Measurements from ENCODE around the gene ZRANB3. TPM values are rescaled to one million over a fixed set of nuclear protein-coding genes. Genes with fewer than 3 reads are reported as not detected.
"Not testable (repeated sequence)": the region's sequence is repeated elsewhere in the genome, so short reads cannot be mapped to it uniquely, and the experiment has no call there.

The ZRANB3 gene
- total RNA-seq, 1 donor from 2014 or later = 4.5 TPM

DNA sequence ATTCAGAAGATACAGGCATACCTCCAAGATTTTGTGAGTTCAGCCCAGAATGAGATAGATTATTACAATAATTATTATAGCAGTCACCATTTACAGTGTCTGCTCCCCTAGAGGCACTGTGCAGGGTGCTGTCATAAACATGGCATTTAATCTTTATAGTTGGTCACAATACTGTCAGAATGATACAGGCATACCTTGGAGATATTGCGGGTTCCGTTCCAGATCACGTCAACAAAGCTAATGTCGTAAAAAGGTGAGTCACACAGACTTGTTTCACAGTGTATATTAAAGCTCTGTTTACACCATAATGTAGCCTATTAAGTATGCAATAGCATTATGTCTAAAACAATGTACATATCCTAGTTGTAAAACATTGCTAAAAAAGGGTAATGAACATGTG, 45.6 kb downstream of the ZRANB3 start:
- ATAC-seq = no peak

- no peak for ATAC-seq
These were observed 55.9 kb downstream of the ZRANB3 start for GRCh38 chr2:135475128-135475527.

DNA sequence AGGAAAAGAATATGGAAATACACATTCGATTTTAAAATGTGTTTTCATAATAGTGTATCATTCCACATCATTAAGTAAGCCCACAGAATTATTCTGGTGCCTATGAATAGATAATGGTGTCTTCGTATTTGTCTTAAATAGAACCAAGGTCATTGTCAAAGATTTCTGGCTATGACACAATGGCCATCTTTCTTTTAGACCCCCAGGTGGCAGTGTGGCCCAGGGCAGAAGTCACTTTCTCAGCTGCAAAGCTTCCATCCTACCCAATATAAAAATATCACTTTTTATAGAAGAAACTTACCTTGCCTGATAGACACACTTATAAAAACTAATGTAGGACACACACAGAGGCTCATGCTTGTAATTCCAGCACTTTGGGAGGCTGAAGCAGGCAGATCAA, 57.5 kb downstream of the ZRANB3 start:
- ATAC-seq = no peak

DNA sequence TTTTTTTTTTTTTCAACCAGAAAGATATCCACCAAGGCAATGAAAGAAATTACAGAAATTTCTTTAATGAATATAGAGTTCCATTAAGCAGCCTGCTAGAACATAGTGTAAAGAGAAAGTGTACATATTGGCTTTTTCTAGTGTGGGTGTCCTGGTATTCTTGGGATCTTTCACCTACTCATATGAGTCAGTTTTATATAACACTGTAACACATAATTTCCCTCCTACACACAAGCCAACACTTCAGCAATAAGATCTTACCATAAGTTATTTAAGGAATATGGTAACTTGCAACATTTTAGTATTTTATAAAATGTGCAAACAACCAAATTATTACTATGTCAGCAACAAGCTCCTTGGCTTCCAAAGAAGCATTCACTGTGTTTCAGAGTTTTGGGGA, 59.9 kb downstream of the ZRANB3 start:
- ATAC-seq = no peak

- no peak for ATAC-seq
These were observed 73.7 kb downstream of the ZRANB3 start for GRCh38 chr2:135457279-135457678.

DNA sequence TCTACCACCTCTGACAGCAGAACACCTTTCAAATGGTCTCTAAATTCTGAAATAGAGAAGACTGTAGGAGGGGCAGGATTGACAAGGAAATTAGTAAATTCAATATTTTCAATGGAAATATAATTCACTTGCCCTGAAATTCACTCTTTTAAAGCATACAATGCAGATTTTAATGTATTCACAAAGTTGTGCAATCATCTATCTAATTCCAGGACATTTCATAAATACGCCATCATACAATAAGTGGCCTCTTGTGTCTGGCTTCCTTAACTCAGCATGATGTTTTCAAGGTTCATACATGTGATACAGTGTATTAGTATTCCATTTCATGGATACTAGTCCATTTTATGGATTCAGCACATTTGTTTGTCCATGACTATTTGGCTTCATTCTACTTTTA, 74.2 kb downstream of the ZRANB3 start:
- ATAC-seq = no peak

- no peak for ATAC-seq
These were observed 74.6 kb downstream of the ZRANB3 start for GRCh38 chr2:135456431-135456830.

- ATAC-seq = no peak
These were observed 76.4 kb downstream of the ZRANB3 start for GRCh38 chr2:135454608-135455007.

DNA sequence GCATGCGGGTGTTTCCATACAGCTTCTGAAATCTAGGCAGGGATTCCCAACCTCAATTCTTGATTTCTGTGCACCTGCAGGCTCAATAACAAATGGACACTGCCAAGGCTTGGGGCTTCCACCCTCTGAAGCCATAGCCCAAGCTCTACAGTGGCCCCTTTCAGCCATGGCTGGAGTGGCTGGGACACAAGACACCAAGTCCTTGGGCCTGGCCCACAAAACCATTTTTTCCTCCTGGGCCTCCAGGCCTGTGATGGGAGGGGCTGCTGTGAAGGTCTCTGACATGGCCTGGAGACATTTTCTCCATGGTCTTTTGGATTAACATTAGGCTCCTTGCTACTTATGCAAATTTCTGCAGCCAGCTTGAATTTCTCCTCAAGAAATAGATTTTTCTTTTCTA, 78.0 kb downstream of the ZRANB3 start:
- ATAC-seq = not testable (repeated sequence)

- no peak for ATAC-seq
These were observed 79.1 kb downstream of the ZRANB3 start for GRCh38 chr2:135451966-135452365.

DNA sequence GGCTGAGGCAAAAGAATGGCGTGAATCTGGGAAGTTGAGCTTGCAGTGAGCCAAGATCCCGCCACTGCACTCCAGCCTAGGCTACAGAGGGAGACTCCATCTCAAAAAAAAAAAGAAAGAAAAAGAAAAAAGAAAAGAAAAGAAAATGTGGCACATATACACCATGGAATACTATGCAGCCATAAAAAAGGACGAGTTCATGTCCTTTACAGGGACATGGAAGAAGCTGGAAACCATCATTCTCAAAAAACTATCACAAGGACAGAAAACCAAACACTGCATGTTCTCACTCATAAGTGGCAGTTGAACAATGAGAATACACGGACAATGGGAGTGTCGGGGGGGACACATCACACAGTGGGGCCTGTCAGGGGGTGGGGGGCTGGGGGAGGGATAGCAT, 88.0 kb downstream of the ZRANB3 start:
- not testable (repeated sequence) for ATAC-seq

DNA sequence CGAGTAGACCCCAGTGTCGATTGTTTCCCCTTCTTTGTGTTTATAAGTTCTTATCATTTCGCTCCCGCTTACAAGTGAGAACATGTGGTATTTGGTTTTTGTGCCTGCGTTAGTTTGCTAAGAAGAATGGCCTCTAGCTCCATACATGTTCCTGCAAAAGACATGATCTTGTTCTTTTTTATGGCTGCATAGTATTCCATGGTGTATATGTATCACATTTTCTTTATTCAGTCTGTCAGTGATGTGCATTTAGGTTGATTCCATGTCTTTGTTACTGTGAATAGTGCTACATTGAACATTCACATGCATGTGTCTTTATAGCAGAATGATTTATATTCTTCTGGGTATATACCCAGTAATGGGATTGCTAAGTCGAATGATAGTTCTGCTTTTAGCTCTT, 95.9 kb downstream of the ZRANB3 start:
- ATAC-seq = not testable (repeated sequence)

- ATAC-seq = no peak
These were observed 106.2 kb downstream of the ZRANB3 start for GRCh38 chr2:135424849-135425248.

- no peak for ATAC-seq
These were observed 108.1 kb downstream of the ZRANB3 start for GRCh38 chr2:135422898-135423297.

- no peak for ATAC-seq
These were observed 119.4 kb downstream of the ZRANB3 start for GRCh38 chr2:135411646-135412045.

GRCh38 chr2:135409436-135409835, 121.6 kb downstream of the ZRANB3 start:
- ATAC-seq = no peak

DNA sequence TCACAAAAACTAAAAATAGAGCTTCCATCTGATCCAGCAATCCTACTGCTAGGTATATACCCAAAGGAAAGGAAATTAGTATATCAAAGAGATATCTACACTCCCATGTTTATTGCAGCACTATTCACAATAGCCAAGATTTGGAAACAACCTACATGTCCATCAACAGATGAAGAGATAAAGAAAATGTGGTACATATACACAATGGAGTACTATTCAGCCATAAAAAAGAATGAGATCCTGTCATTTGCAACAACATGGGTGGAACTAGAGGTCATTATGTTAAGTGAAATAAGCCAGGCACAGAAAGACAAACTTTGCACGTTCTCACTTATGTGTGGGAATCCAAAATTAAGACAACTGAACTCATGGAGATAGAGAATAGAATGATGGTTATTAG, 134.8 kb downstream of the ZRANB3 start:
- not testable (repeated sequence) for ATAC-seq

DNA sequence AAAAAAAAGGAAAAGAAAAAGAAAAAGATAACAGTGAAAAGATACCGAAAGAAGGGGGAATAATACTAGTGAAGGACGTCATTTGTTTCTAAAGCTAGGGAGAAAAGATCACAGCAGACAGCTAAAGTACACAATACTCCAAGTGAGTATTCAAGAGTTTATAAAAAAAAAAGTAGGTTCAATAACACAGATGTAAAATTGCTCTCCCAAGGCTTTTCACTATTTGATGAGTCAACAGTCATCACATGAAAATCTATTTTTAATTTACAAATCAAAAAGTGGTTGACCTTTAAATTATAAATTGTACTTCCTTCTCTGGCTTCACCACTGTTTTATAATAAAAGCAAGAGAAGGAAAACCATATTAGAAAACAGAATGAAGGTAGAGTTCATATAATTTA, 144.0 kb downstream of the ZRANB3 start:
- no peak for ATAC-seq

- no peak for ATAC-seq
These were observed 152.4 kb downstream of the ZRANB3 start for GRCh38 chr2:135378591-135378990.

GRCh38 chr2:135373702-135374101, 157.3 kb downstream of the ZRANB3 start:
- no peak for ATAC-seq

GRCh38 chr2:135349941-135350340, 181.1 kb downstream of the ZRANB3 start:
- ATAC-seq = no peak

- not testable (repeated sequence) for ATAC-seq
These were observed 182.8 kb downstream of the ZRANB3 start for GRCh38 chr2:135348096-135348704.

DNA sequence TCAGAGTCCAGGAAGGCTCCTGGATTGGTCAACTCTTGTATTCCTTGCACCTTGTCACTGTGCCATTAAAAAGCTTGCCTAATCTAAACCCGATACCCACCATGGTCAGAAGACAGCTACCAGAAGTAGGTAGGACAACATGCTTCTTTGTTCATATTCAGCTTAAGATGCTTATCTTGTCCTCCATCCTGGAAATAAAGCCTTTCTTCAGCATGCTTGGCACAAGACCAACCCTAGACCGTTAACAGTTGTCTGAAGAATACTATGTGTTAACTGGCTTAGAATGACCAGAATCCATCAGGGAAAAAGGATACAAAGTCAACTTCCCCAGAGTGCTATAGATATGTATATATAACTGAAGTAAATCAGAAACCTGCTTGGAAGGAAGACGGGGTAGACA, 193.9 kb downstream of the ZRANB3 start:
- ATAC-seq = no peak

DNA sequence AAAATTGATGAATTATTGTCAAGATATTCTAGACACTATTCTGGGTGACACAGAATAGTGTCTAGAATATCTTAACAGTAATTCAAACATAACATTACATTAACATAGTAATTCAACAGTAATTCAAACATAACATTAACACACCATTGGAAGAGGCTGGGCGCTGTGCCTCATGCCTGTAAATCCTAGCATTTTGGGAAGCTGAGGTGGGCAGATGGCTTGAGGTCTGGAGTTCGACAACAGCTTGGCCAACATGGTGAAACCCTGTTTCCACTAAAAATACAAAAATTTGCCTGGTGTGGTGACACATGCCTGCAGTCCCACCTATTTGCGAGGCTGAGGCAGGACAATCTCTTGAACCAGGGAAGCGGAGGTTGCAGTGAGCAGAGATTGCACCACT, 195.8 kb downstream of the ZRANB3 start:
- no peak for ATAC-seq

- no peak for ATAC-seq
These were observed 203.9 kb downstream of the ZRANB3 start for GRCh38 chr2:135327146-135327545.
